ENCODE results near the gene MEN1.

DNA sequence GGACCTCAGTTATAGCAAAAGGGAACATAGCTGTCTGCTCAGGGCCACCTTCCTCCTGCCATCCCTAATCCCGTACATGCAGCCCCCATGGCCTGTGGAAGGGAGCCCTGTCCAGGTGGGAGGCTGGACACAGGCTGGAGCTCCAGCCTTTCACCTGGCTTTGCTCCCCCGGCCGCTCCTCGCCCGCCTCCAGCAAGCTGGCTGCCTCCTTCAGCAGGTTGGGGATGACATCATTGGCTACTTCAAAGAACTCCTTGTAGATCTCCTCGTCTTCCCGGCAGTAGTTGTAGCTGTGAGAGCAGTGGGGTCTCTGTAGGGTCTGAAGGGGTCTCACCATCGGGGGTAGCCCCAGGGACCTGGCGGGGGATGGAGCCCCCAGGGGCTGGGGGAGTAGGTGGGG, 4.9 kb downstream of the MEN1 start:
- no peak for TF ChIP-seq EZH2phosphoT487 (IDR thresholded peaks at IDR 0.05; ENCODE audit: low read length)
- TF ChIP-seq, protein P1, sequence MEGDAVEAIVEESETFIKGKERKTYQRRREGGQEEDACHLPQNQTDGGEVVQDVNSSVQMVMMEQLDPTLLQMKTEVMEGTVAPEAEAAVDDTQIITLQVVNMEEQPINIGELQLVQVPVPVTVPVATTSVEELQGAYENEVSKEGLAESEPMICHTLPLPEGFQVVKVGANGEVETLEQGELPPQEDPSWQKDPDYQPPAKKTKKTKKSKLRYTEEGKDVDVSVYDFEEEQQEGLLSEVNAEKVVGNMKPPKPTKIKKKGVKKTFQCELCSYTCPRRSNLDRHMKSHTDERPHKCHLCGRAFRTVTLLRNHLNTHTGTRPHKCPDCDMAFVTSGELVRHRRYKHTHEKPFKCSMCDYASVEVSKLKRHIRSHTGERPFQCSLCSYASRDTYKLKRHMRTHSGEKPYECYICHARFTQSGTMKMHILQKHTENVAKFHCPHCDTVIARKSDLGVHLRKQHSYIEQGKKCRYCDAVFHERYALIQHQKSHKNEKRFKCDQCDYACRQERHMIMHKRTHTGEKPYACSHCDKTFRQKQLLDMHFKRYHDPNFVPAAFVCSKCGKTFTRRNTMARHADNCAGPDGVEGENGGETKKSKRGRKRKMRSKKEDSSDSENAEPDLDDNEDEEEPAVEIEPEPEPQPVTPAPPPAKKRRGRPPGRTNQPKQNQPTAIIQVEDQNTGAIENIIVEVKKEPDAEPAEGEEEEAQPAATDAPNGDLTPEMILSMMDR (IDR thresholded peaks at IDR 0.05; ENCODE audit: low read length) = no peak
